ENCODE results near the gene ABHD18.
A peak's percentile ranks its signal among the peaks of the same experiment; 100 is the strongest.
"Not testable (repeated sequence)": the region's sequence is repeated elsewhere in the genome, so short reads cannot be mapped to it uniquely, and the experiment has no call there.

The ABHD18 gene

DNA sequence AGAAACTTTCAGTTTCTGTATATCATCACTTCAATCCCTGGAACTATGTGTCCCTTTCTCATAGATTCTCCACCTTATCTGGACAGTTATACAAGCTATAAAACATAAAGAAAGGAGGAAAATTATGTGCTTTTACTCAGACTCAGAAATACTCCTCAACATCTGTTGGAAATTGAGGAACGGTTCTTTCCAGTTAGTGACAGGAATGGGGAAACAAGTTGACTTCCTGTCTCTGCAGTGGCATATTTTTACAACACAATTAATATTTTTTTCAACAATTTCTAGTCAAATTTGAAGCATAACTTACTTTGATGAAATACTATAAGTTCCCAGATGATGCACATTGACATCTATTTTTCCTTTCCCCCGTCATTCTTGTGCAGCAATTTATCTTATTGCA lies 27.9 kb downstream of the ABHD18 start:
- no peak for DNase-seq

- no peak for DNase-seq
Measured at GRCh38 chr4:127995776-127996175, 30.6 kb downstream of the ABHD18 start.

DNA sequence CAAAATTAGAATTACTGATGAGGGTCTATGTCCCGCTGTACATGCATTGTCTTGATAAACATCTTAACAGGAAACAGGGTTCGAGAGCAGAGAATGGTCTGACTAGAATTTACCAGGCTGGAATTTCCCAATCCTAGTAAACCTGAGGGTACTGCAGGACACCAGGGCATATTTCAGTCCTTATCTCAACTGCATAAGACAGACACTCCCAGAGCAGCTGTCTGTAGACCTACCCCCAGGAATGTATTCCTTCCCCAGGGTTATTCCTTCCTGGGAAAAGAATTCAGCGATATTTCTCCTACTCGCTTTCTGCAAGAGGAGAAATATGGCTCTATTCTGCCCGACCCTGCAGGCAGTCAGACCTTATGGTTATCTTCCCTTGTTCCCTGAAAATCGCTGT lies 31.3 kb downstream of the ABHD18 start:
- DNase-seq = not testable (repeated sequence)

DNA sequence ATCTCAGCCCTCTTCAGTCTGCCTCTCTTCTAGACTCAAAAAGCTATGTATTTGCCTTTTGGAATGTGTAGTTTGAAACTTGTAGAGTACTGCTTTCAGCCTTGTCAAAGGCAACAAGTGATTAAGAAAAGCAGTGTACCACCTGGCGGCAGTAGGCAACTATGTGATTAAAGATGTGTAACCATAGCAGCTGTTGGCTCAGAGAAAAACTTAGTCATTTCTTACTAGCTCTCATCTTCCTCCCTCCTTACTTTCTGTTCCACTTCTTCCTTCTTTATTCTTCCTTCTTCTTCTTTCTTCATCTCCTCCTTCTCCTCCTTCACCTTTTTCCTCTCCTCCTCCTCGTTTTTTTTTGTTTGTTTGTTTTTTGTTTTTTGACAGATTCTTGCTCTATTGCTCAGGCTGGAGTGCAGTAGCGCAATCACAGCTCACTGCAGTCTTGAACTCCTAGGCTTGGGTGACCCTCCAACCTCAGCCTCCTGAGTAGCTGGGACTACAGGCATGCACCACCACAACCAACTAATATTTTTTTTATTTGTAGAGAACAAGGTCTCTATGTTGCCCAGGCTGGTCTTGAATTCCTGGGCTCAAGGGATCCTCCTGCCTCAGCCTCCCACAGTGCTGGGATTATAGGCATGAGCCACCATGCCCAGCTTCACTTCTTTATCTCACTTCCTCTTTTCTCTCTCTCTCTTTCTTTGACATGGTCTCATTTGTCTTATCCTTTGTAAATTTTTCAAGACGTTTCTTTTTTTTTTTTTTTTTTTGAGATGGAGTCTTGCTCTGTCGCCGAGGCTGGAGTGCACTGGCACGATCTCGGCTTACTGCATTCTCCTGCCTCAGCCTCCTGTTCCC lies 32.6 kb downstream of the ABHD18 start:
- DNase-seq = peak in 1 of 5 donors; percentile 61

GRCh38 chr4:128006592-128006991 lies 41.4 kb downstream of the ABHD18 start:
- no peak for DNase-seq

DNA sequence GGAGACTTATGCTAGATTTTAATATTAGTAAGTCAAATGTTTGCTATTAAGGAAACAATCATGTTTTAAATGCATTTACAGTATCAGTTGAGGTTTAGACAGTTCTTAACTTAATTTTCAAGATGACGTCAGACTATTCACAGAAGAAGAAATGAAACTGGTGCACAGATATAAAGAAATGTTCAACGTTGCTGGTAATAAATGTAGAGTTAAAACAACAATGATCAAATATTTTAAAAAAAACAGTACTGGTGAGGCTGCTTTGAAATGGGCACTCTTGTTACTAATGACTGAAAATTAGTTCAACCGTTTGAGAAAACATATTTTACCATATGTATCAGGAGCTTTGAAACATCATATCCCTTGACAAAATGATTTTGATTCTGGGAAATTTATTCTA lies 44.2 kb downstream of the ABHD18 start:
- no peak for DNase-seq

GRCh38 chr4:128025319-128025718 lies 60.1 kb downstream of the ABHD18 start:
- DNase-seq = no peak

GRCh38 chr4:128029907-128030306 lies 64.7 kb downstream of the ABHD18 start:
- DNase-seq = no peak

DNA sequence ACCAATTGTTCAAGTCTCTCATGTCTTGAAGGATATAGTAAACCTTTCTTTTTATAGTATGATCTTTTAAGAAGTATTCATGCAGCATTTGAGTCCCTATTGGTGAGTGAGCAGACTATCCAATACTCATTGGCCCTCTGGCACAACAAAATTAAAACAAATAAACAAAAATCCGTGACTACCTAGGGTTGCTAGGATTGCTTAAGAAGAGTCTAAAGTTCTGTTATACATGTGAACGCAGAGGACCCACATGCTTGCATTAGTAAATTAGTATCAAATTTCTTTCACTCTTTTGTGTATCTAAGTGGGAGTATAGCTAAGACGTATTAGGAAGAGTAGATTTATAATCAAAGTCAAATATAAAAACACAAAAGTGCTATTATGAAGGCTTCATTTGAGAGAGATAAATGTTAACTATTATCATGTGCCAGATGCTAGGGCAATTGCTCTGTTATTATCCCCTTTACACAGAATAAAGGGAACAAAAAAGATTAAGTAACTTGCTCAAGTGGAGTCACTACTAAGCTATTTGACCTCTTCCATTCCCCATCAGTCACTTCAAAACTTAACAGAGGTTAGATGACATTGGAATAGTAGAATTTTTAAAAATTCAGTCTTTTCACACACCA lies 66.7 kb downstream of the ABHD18 start:
- DNase-seq = no peak

- no peak for DNase-seq
Measured at GRCh38 chr4:128039568-128039967, 74.4 kb downstream of the ABHD18 start.

DNA sequence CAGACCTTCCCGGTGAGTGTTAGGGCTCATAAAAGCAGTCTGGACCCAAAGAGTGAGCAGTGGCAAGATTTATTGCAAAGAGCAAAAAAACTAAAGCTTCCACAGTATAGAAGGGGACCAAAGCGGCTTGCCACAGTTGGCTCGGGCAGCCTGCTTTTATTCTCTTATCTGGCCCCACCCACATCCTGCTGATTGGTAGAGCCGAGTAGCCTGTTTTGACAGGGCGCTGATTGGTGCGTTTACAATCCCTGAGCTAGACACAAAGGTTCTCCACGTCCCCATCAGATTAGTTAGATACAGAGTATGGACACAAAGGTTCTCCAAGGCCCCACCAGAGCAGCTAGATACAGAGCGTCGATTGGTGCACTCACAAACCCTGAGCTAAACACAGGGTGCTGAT lies 81.8 kb downstream of the ABHD18 start:
- DNase-seq = not testable (repeated sequence)

- not testable (repeated sequence) for DNase-seq
Measured at GRCh38 chr4:128047514-128047913, 82.3 kb downstream of the ABHD18 start.

- peak in 1 of 5 donors; percentile 10 for DNase-seq
Measured at GRCh38 chr4:128051229-128051628, 86.0 kb downstream of the ABHD18 start.

- DNase-seq = not testable (repeated sequence)
Measured at GRCh38 chr4:128054907-128055306, 89.7 kb downstream of the ABHD18 start.

DNA sequence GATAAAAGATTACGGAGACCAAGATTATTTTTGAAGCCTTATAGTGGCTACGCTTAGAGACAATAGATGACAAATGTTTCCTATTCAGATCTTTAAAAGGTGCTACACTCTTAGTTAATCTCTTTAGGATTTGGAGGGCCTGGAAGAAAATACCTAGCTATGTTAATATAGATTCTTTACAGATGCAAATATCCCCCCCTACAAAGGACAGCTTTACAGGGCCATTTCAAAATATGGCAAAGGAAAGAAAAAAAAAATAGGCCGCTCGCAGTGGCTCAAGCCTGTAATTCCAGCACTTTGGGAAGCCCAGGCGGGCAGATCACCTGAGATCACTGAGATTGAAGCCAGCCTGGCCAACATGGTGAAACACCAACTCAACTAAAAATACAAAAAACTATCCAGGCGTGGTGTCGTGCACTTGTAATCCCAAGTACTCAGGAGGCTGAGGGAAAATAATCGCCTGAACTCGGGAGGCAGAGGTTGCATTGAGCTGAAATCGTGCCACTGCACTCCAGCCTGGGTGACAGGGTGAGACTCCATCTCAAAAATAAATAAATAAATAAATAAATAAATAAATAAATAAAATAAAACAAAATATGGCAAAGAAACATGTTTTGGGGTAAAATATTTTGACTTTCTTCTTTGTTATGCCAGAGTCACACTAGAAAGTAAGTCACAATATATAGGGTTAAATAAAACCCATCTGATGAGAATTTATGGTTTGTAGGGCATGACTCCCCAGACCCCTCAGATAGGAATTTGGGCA lies 90.4 kb downstream of the ABHD18 start:
- DNase-seq = not testable (repeated sequence)

GRCh38 chr4:128056396-128056795 lies 91.2 kb downstream of the ABHD18 start:
- DNase-seq = no peak

- DNase-seq = no peak
Measured at GRCh38 chr4:128060121-128060698, 95.0 kb downstream of the ABHD18 start.

- peak; percentile 83 to 94 (median 87) for DNase-seq
Measured at GRCh38 chr4:128060699-128061565, 95.7 kb downstream of the ABHD18 start, which contains the start of gene LARP1B. LARP1B (plus strand) TSS chr4:128061312; CDS start chr4:128074952, 13,640 bp downstream.

- peak; percentile 46 to 56 (median 52) for DNase-seq
Measured at GRCh38 chr4:128061566-128062536, 96.6 kb downstream of the ABHD18 start.

DNA sequence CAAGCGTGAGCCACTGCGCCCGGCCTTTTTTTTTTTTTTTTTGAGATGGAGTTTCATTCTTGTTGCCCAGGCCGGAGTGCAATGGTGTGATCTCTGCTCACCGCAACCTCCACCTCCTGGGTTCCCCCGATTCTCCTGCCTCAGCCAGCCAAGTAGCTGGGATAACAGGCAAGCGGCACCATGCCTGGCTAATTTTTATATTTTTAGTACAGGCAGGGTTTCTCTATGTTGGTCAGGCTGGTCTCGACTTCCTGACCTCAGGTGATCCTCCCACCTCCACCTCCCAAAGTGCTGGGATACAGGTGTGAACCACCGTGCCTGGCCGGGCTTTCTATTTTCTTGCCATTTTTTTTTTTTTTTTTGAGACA lies 101.2 kb downstream of the ABHD18 start:
- not testable (repeated sequence) for DNase-seq

GRCh38 chr4:128068918-128069317 lies 103.7 kb downstream of the ABHD18 start:
- DNase-seq = peak in 1 of 5 donors; percentile 23
